IMR-90 (cell line): ENCODE measurements around the gene CDC34. TPM values are rescaled to one million over a fixed set of nuclear protein-coding genes. Genes with fewer than 3 reads are reported as not detected.

ENCODE experiments used
- ATAC-seq: fragments of 200-7000 bp; cut with Tn5 transposase; 2 replicates; pipeline ENCODE4 v1.9.1; 2020; ENCODE audit warnings: low read depth, mild to moderate bottlenecking, moderate library complexity
- BruUV-seq: library from RNA; stranded (reverse); fragments of 400-500 nt; replicated peaks from 2 replicates; lab custom pipeline; 2021; lab: Mats Ljungman, UMichigan
- CTCF ChIA-PET: fragments of 300-600 bp; formaldehyde crosslinking; extraction: SDS; loops from one replicate; lab custom pipeline; 2021; ENCODE audit warnings: antibody characterized with exemption; lab: Yijun Ruan, JAX
- POLR2A ChIA-PET: fragments of 300-600 bp; sonication (Branson Sonifier 250); formaldehyde crosslinking; loops from one replicate; lab custom pipeline; 2022; ENCODE audit warnings: antibody characterized with exemption; ENCODE audit not compliant: unreplicated experiment; lab: Charles Lee
- DNase-seq: peaks from one replicate; pipeline ENCODE4 v3.0.0; 2013
- H2AFZ ChIP-seq: replicated peaks from 2 replicates; pipeline ENCODE3; 2013; ENCODE audit warnings: low read length, mild to moderate bottlenecking; ENCODE audit not compliant: poor library complexity
- H2AK5ac ChIP-seq: 2 replicates; pipeline ENCODE4 v1.6.1; 2013; ENCODE audit warnings: low read depth, low read length, inconsistent platforms
- H2AK9ac ChIP-seq: replicated peaks from 2 replicates; pipeline ENCODE3; 2013; ENCODE audit warnings: mild to moderate bottlenecking, low read depth, low read length, moderate library complexity; ENCODE audit not compliant: poor library complexity
- H2BK120ac ChIP-seq: 2 replicates; pipeline ENCODE4 v1.6.1; 2013; ENCODE audit warnings: low read depth, low read length, inconsistent platforms
- H2BK15ac ChIP-seq: 3 replicates; pipeline ENCODE4 v1.6.1; 2013; ENCODE audit warnings: low read depth, low read length, inconsistent platforms
- H2BK20ac ChIP-seq: 2 replicates; pipeline ENCODE4 v1.6.1; 2013; ENCODE audit warnings: low read depth, mild to moderate bottlenecking, inconsistent platforms, low read length, moderate library complexity
- H2BK5ac ChIP-seq: 2 replicates; pipeline ENCODE4 v1.6.1; 2013; ENCODE audit warnings: mild to moderate bottlenecking, low read depth, low read length, inconsistent platforms; ENCODE audit not compliant: poor library complexity, severe bottlenecking
- H3K14ac ChIP-seq: replicated peaks from 2 replicates; pipeline ENCODE4 v1.6.1; 2013; ENCODE audit warnings: low read depth, low read length, inconsistent platforms
- H3K18ac ChIP-seq: 2 replicates; pipeline ENCODE4 v1.6.1; 2013; ENCODE audit warnings: low read depth, low read length, control low read depth
- H3K23ac ChIP-seq: 2 replicates; pipeline ENCODE4 v1.6.1; 2013; ENCODE audit warnings: low read depth, low read length, inconsistent platforms
- H3K27ac ChIP-seq: 2 replicates; pipeline ENCODE4 v1.5.1; 2013; ENCODE audit warnings: mild to moderate bottlenecking, control low read depth, low read length; ENCODE audit not compliant: insufficient read depth
- H3K27me3 ChIP-seq: 2 replicates; pipeline ENCODE4 v1.6.1; 2013; ENCODE audit warnings: low read length; ENCODE audit not compliant: control insufficient read depth, insufficient read depth
- H3K36me3 ChIP-seq: 2 replicates; pipeline ENCODE4 v1.6.1; 2013; ENCODE audit warnings: low read length, mixed read lengths; ENCODE audit not compliant: control insufficient read depth, insufficient read depth
- H3K4ac ChIP-seq: 2 replicates; pipeline ENCODE4 v1.6.1; 2013; ENCODE audit warnings: low read depth, low read length, inconsistent platforms
- H3K4me1 ChIP-seq: 2 replicates; pipeline ENCODE4 v1.6.1; 2013; ENCODE audit warnings: low read length, mixed read lengths; ENCODE audit not compliant: control insufficient read depth, insufficient read depth
- H3K4me2 ChIP-seq: 2 replicates; pipeline ENCODE4 v1.6.1; 2013; ENCODE audit warnings: low read depth, mild to moderate bottlenecking, control low read depth, low read length, moderate library complexity
- H3K4me3 ChIP-seq: 2 replicates; pipeline ENCODE4 v1.5.1; 2013; ENCODE audit warnings: low read depth, mild to moderate bottlenecking, control low read depth, low read length, moderate library complexity; ENCODE audit not compliant: insufficient read depth
- H3K56ac ChIP-seq: 2 replicates; pipeline ENCODE4 v1.6.1; 2013; ENCODE audit warnings: low read length, inconsistent platforms; ENCODE audit not compliant: insufficient read depth; ENCODE audit errors: extremely low read depth
- H3K79me1 ChIP-seq, 2 experiments: 2 replicates each; pipeline ENCODE4 v1.6.1; 2013; ENCODE audit warnings: low read length in 2 of 2, inconsistent platforms in 1 of 2, low read depth in 1 of 2
- H3K9ac ChIP-seq: 2 replicates; pipeline ENCODE4 v1.6.1; 2013; ENCODE audit warnings: low read depth, low read length, control low read depth
- H3K9me1 ChIP-seq: 2 replicates; pipeline ENCODE4 v1.6.1; 2013; ENCODE audit warnings: low read length, inconsistent platforms; ENCODE audit not compliant: insufficient read depth
- H3K9me3 ChIP-seq: 2 replicates; pipeline ENCODE4 v1.6.1; 2013; ENCODE audit warnings: low read length; ENCODE audit not compliant: control insufficient read depth, insufficient read depth
- H4K20me1 ChIP-seq: 2 replicates; pipeline ENCODE4 v1.6.1; 2013; ENCODE audit warnings: low read length, inconsistent platforms; ENCODE audit not compliant: insufficient read depth
- H4K5ac ChIP-seq: 2 replicates; pipeline ENCODE4 v1.6.1; 2013; ENCODE audit warnings: mild to moderate bottlenecking, low read depth, low read length, control low read depth
- H4K8ac ChIP-seq, 2 experiments: 2 replicates each; pipeline ENCODE4 v1.6.1; 2013; ENCODE audit warnings: low read depth in 2 of 2, low read length in 2 of 2, control low read depth in 1 of 2, inconsistent platforms in 1 of 2
- H4K91ac ChIP-seq: 2 replicates; pipeline ENCODE4 v1.6.1; 2013; ENCODE audit warnings: low read depth, low read length, inconsistent platforms; ENCODE audit not compliant: insufficient read depth
- BHLHE40 ChIP-seq: fragments of 150-350 bp; IDR thresholded peaks from 2 replicates; pipeline ENCODE4 v1.6.1; 2016; ENCODE audit warnings: mild to moderate bottlenecking, low read depth, low read length
- CEBPB ChIP-seq: IDR thresholded peaks from 2 replicates; pipeline ENCODE4 v1.6.1; 2012; ENCODE audit warnings: low read depth, low read length, improper control_type of control experiment
- MAFK ChIP-seq: IDR thresholded peaks from 2 replicates; pipeline ENCODE4 v1.6.1; 2012; ENCODE audit warnings: low read depth, low read length, improper control_type of control experiment
- MAZ ChIP-seq: IDR thresholded peaks from 2 replicates; pipeline ENCODE4 v1.6.1; 2012; ENCODE audit warnings: low read depth, mild to moderate bottlenecking, low read length, improper control_type of control experiment, moderate library complexity, borderline replicate concordance
- NFE2L2 ChIP-seq: fragments of 150-350 bp; IDR thresholded peaks from 2 replicates; pipeline ENCODE4 v1.6.1; 2016; ENCODE audit warnings: low read depth, mild to moderate bottlenecking, low read length
- POLR2A ChIP-seq: IDR thresholded peaks from 2 replicates; pipeline ENCODE4 v1.6.1; 2012; ENCODE audit warnings: mild to moderate bottlenecking, low read depth, low read length
- RAD21 ChIP-seq: IDR thresholded peaks from 2 replicates; pipeline ENCODE4 v1.6.1; 2012; ENCODE audit warnings: low read length, improper control_type of control experiment
- RCOR1 ChIP-seq: IDR thresholded peaks from 2 replicates; pipeline ENCODE4 v1.6.1; 2012; ENCODE audit warnings: mild to moderate bottlenecking, low read length, improper control_type of control experiment; ENCODE audit not compliant: insufficient replicate concordance
- RFX5 ChIP-seq: IDR thresholded peaks from 2 replicates; pipeline ENCODE4 v1.8.0; 2012; ENCODE audit warnings: low read depth, mild to moderate bottlenecking, low read length, moderate library complexity
- SMC3 ChIP-seq: fragments of 150-350 bp; IDR thresholded peaks from 2 replicates; pipeline ENCODE4 v1.6.1; 2016; ENCODE audit warnings: low read depth, mild to moderate bottlenecking, antibody characterized with exemption, low read length, moderate library complexity
- WGBS, 2 experiments: methylation state at CpG; one replicate each; pipeline versions ENCODE4 v1.1.5 to v1.1.7; 2013; ENCODE audit warnings: missing lambda C conversion rate in 2 of 2; ENCODE audit not compliant: insufficient read length in 1 of 2; ENCODE audit errors: extremely low coverage in 2 of 2; 5-methylcytosine and 5-hydroxymethylcytosine counted together
- dilution Hi-C: fragments of 300-500 bp; cut with HindIII; formaldehyde crosslinking; loops from one replicate; pipeline ENCODE4 v1.14.3; 2018; ENCODE audit warnings: low sequenced_read_pairs; ENCODE audit not compliant: unreplicated experiment
- in situ Hi-C: fragments of 300-500 bp; cut with MboI; formaldehyde crosslinking; loops from 3 replicates; pipeline ENCODE4 v1.14.3; 2019; ENCODE audit warnings: low sequenced_read_pairs, inconsistent platforms, mixed read lengths
- intact Hi-C: fragments of 100-400 bp; cut with micrococcal nuclease; formaldehyde crosslinking; loops from 2 replicates; pipeline ENCODE4 v1.10.0; 2022
- polyA plus RNA-seq, 3 experiments: library from polyadenylated mRNA; depleted of rRNA; stranded (reverse); fragments of >200 nt; gene quantifications; 2 replicates each; pipeline ENCODE4 v1.2.3, GENCODE V29; 2012; ENCODE audit warnings: low replicate concordance in 1 of 3
- total RNA-seq: library from RNA; depleted of rRNA; stranded (reverse); fragments of >200 nt; gene quantifications from 2 replicates; pipeline ENCODE4 v1.2.3, GENCODE V29; 2012
- TF ChIP-seq, protein P1 (sequence below): conservative IDR thresholded peaks from 2 replicates; pipeline ENCODE4 v1.5.1; 2012; ENCODE audit warnings: mild to moderate bottlenecking, low read depth, low read length, improper control_type of control experiment
- TF ChIP-seq, protein P2 (sequence below): fragments of 150-350 bp; IDR thresholded peaks from 2 replicates; pipeline ENCODE4 v1.6.1; 2017; ENCODE audit warnings: mild to moderate bottlenecking, antibody characterized with exemption, low read length, low read depth
- TF ChIP-seq, protein P3 (sequence below): fragments of 150-350 bp; IDR thresholded peaks from 2 replicates; pipeline ENCODE4 v1.6.1; 2016; ENCODE audit warnings: low read depth, mild to moderate bottlenecking, low read length, moderate library complexity, borderline replicate concordance

The CDC34 gene
- total and polyA plus RNA-seq, 2 of the 4 experiments (the other 2 are of a cell fraction) = 35.7 to 68.9 TPM

DNA sequence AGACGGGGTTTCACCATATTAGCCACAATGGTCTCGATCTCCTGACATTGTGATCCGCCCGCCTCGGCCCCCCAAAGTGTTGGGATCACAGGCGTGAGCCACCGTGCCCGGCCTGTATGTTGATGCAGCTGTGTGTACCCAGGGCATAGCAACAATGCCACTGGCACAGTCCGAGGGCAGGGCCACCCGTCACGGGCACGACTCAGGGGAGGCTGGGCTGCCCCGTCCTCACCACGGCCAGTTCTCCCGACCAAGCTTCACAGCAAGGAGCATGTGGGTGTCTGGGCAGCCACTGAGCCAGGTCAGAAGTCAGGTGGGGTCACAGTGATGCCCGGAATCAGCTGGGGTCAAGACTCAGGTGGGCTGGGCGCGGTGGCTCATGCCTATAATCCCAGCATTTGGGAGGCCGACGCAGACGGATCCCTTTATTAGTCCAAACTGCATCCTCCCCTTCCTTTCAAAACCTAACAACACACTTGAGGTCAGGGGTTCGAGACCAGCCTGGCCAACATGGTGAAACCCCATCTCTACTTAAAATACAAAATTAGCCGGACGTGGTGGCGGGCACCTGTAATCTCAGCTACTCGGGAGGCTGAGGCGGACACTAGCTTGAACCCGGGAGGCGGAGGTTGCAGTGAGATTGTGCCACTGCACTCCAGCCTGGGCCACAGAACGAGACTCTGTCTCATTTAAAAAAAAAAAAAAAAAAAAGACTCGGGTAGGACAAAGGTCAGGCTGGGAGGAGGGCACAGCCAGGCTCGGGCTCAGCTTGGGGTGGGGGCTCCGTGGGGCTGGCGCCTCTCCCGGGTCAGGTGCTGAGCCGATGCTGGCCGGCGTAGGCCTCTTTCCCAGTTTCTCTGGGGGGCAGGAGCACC is 1.2 kb upstream of the CDC34 start:
- 83% methylated on average over 19 of the region's 38 CpGs; no CpG with 5 or more reads in 1 of the 2 experiments for WGBS, 2 experiments
- peak overlapping the region; percentile 95; the same call in 1 of the 2 replicates for H3K4ac ChIP-seq
- peak overlapping the region; percentile 85 for H3K9ac ChIP-seq
- peak overlapping the region; percentile 59; the same call in 1 of the 2 replicates for H2AK5ac ChIP-seq
- peak overlapping the region; percentile 0 for H4K5ac ChIP-seq
- H4K8ac ChIP-seq = peak overlapping the region; percentile 76 to 86; a peak in 2 of 4 replicates
- no TSS peak for BruUV-seq
- dilution Hi-C loops = no loop called here
- H4K91ac ChIP-seq = peak overlapping the region; percentile 79; the same call in 1 of the 2 replicates
- H2AK9ac ChIP-seq = peak overlapping the region; percentile 91
- H3K23ac ChIP-seq = no peak overlapping the region
- H2BK5ac ChIP-seq = peak overlapping the region; percentile 50
- no peak for DNase-seq
- peaks cover 0 to 35% of the 10 kb centered on the region in 2 experiments; a peak in 3 of 4 replicates for H3K79me1 ChIP-seq
- H2BK20ac ChIP-seq = no peak overlapping the region
- no peak overlapping the region for H2BK15ac ChIP-seq
- H3K27me3 ChIP-seq = peaks cover 6% of the 10 kb centered on the region
- POLR2A ChIA-PET = no interaction called here
- H2BK120ac ChIP-seq = no peak overlapping the region
- H4K20me1 ChIP-seq = peaks cover 29% of the 10 kb centered on the region
- H3K27ac ChIP-seq = peak overlapping the region; percentile 93; the same call in 1 of the 2 replicates
- CTCF ChIA-PET = interaction anchor here (0.6 to 2.0 kb wide), 2 partner anchors 20 to 300 kb away, joined by 3 to 11 read pairs; no protein-coding TSS in a partner anchor
- peaks cover 9% of the 10 kb centered on the region for H3K4me1 ChIP-seq
- no peak overlapping the region for H3K18ac ChIP-seq
- no peaks in the 10 kb centered on the region for H3K9me3 ChIP-seq
- peak overlapping the region; percentile 94 for H3K4me3 ChIP-seq
- peaks cover 1% of the 10 kb centered on the region; the same call in 1 of the 2 replicates for H3K36me3 ChIP-seq
- ATAC-seq = no peak
- in situ Hi-C loops = no loop called here
- intact Hi-C loops = no loop called here
- peak overlapping the region; percentile 83 for H3K4me2 ChIP-seq
- H3K14ac ChIP-seq = peak overlapping the region; percentile 94; the same call in 1 of the 2 replicates
- peaks cover 4% of the 10 kb centered on the region; the same call in 1 of the 2 replicates for H3K9me1 ChIP-seq
- H3K56ac ChIP-seq = no peak overlapping the region; the same call in 1 of the 2 replicates
- peak overlapping the region; percentile 99 for H2AFZ ChIP-seq
- TF ChIP-seq, protein P1, sequence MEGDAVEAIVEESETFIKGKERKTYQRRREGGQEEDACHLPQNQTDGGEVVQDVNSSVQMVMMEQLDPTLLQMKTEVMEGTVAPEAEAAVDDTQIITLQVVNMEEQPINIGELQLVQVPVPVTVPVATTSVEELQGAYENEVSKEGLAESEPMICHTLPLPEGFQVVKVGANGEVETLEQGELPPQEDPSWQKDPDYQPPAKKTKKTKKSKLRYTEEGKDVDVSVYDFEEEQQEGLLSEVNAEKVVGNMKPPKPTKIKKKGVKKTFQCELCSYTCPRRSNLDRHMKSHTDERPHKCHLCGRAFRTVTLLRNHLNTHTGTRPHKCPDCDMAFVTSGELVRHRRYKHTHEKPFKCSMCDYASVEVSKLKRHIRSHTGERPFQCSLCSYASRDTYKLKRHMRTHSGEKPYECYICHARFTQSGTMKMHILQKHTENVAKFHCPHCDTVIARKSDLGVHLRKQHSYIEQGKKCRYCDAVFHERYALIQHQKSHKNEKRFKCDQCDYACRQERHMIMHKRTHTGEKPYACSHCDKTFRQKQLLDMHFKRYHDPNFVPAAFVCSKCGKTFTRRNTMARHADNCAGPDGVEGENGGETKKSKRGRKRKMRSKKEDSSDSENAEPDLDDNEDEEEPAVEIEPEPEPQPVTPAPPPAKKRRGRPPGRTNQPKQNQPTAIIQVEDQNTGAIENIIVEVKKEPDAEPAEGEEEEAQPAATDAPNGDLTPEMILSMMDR = no peak
- TF ChIP-seq MAFK (no peak), POLR2A (no peak), BHLHE40 (no peak), NFE2L2 (no peak), RCOR1 (no peak), MAZ (no peak), RAD21 (no peak), SMC3 (no peak), CEBPB (no peak), RFX5 (no peak)
- TF ChIP-seq, protein P2, sequence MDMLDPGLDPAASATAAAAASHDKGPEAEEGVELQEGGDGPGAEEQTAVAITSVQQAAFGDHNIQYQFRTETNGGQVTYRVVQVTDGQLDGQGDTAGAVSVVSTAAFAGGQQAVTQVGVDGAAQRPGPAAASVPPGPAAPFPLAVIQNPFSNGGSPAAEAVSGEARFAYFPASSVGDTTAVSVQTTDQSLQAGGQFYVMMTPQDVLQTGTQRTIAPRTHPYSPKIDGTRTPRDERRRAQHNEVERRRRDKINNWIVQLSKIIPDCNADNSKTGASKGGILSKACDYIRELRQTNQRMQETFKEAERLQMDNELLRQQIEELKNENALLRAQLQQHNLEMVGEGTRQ = no peak
- TF ChIP-seq, protein P3, sequence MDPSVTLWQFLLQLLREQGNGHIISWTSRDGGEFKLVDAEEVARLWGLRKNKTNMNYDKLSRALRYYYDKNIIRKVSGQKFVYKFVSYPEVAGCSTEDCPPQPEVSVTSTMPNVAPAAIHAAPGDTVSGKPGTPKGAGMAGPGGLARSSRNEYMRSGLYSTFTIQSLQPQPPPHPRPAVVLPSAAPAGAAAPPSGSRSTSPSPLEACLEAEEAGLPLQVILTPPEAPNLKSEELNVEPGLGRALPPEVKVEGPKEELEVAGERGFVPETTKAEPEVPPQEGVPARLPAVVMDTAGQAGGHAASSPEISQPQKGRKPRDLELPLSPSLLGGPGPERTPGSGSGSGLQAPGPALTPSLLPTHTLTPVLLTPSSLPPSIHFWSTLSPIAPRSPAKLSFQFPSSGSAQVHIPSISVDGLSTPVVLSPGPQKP = no peak
